B cell (primary cell): ENCODE results near the gene TSPO2.

ENCODE experiments used
- EZH2 ChIP-seq: IDR thresholded peaks from 2 replicates; pipeline ENCODE4 v1.6.1; 2012; ENCODE audit warnings: borderline replicate concordance, low read depth, mild to moderate bottlenecking, moderate library complexity, low read length; ENCODE audit not compliant: insufficient read depth, poor library complexity, severe bottlenecking
- TF ChIP-seq, protein P1 (sequence below): fragments of 200-600 bp; IDR thresholded peaks from one replicate; pipeline ENCODE4 v1.8.0; 2022; ENCODE audit warnings: antibody characterized with exemption, mild to moderate bottlenecking

DNA sequence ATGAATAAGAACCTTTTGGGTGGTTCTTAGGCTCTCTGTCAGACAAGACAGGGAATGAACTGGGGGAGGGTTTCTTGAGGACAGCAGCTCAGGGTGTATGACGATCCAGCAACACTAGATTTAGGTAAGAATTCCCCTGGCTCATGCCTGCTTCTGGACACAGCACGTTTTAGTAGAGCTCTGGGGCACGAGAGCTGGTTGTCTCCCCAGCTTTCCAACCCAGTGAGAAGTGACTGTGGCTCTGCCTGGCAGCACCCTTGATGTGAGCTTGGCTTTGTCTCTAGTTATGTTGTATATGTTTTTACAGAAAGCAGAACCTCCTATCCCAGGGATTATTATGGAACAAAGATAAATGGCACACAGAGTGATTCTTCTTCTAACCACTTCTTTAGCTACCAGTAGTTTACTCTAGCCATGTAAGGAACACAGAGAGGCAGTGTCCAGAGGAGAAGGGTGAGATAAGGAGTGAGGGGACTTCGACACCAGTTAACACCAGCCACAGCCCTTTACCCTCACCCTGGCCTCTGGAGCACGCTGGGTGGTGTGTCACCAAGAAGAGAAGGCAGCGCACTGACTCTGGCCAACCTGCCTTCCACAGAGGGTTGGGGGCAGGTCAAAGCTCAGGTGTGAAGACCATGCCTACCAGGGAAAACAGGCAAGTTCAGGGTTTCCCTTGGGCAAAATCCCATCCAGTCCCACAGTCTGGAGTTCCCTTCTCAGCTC lies 14.7 kb downstream of the TSPO2 start:
- TF ChIP-seq, protein P1, sequence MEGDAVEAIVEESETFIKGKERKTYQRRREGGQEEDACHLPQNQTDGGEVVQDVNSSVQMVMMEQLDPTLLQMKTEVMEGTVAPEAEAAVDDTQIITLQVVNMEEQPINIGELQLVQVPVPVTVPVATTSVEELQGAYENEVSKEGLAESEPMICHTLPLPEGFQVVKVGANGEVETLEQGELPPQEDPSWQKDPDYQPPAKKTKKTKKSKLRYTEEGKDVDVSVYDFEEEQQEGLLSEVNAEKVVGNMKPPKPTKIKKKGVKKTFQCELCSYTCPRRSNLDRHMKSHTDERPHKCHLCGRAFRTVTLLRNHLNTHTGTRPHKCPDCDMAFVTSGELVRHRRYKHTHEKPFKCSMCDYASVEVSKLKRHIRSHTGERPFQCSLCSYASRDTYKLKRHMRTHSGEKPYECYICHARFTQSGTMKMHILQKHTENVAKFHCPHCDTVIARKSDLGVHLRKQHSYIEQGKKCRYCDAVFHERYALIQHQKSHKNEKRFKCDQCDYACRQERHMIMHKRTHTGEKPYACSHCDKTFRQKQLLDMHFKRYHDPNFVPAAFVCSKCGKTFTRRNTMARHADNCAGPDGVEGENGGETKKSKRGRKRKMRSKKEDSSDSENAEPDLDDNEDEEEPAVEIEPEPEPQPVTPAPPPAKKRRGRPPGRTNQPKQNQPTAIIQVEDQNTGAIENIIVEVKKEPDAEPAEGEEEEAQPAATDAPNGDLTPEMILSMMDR = no peak
- no peak for TF ChIP-seq EZH2
